ENCODE measurements around the gene DMD. TPM values are rescaled to one million over a fixed set of nuclear protein-coding genes. Genes with fewer than 3 reads are reported as not detected.

Gene DMD
- polyA plus RNA-seq, 1 donor from 2014 or later: 21.6 TPM

DNA sequence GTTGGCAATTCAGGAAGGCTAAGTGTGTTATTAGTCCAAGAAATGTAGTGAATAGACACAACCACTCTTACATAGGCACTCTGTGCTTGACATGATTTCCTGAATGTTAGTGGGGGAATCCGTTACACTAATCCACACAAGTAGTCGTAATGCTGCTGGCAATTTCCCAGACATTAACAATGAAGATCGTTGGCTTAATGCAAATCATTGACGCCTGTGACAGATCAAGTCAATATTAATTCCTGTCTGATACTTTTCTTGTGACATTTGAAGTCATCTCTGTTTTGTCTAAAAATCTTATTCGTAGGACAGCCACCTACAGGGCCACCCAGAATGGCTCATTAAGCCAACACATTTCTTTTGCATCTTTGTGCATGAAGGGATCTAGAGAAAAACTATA lies 1200.4 kb downstream of the DMD start:
- H3F3A ChIP-seq (ENCODE audit: insufficient read depth, low read length, poor library complexity, severe bottlenecking): no peaks in the 10 kb centered on the region
- H4K20me1 ChIP-seq (ENCODE audit: insufficient read depth): no peaks in the 10 kb centered on the region
- H3K4me3 ChIP-seq (ENCODE audit: low read length): no peak overlapping the region
- no peak overlapping the region for H3K9ac ChIP-seq (ENCODE audit: low read length)
- H2AFZ ChIP-seq (ENCODE audit: low read depth, low read length): no peak overlapping the region
- TF ChIP-seq TAF1 (IDR thresholded peaks at IDR 0.05; ENCODE audit: low read depth) (no peak), EZH2 (IDR thresholded peaks at IDR 0.05; ENCODE audit: borderline replicate concordance, insufficient read depth, low read length, poor library complexity, severe bottlenecking) (no peak), POLR2AphosphoS5 (IDR thresholded peaks at IDR 0.05) (peak; percentile 57), RAD21 (conservative IDR thresholded peaks at IDR 0.05) (no peak), MXI1 (conservative IDR thresholded peaks at IDR 0.05; ENCODE audit: poor library complexity, severe bottlenecking) (no peak), SMC3 (conservative IDR thresholded peaks at IDR 0.05; ENCODE audit: poor library complexity) (no peak), EP300 (conservative IDR thresholded peaks at IDR 0.05; ENCODE audit: poor library complexity, severe bottlenecking) (peak; percentile 89)
- TF ChIP-seq, protein P1, sequence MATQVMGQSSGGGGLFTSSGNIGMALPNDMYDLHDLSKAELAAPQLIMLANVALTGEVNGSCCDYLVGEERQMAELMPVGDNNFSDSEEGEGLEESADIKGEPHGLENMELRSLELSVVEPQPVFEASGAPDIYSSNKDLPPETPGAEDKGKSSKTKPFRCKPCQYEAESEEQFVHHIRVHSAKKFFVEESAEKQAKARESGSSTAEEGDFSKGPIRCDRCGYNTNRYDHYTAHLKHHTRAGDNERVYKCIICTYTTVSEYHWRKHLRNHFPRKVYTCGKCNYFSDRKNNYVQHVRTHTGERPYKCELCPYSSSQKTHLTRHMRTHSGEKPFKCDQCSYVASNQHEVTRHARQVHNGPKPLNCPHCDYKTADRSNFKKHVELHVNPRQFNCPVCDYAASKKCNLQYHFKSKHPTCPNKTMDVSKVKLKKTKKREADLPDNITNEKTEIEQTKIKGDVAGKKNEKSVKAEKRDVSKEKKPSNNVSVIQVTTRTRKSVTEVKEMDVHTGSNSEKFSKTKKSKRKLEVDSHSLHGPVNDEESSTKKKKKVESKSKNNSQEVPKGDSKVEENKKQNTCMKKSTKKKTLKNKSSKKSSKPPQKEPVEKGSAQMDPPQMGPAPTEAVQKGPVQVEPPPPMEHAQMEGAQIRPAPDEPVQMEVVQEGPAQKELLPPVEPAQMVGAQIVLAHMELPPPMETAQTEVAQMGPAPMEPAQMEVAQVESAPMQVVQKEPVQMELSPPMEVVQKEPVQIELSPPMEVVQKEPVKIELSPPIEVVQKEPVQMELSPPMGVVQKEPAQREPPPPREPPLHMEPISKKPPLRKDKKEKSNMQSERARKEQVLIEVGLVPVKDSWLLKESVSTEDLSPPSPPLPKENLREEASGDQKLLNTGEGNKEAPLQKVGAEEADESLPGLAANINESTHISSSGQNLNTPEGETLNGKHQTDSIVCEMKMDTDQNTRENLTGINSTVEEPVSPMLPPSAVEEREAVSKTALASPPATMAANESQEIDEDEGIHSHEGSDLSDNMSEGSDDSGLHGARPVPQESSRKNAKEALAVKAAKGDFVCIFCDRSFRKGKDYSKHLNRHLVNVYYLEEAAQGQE (IDR thresholded peaks at IDR 0.05; ENCODE audit: borderline replicate concordance): no peak
- TF ChIP-seq, protein P2, sequence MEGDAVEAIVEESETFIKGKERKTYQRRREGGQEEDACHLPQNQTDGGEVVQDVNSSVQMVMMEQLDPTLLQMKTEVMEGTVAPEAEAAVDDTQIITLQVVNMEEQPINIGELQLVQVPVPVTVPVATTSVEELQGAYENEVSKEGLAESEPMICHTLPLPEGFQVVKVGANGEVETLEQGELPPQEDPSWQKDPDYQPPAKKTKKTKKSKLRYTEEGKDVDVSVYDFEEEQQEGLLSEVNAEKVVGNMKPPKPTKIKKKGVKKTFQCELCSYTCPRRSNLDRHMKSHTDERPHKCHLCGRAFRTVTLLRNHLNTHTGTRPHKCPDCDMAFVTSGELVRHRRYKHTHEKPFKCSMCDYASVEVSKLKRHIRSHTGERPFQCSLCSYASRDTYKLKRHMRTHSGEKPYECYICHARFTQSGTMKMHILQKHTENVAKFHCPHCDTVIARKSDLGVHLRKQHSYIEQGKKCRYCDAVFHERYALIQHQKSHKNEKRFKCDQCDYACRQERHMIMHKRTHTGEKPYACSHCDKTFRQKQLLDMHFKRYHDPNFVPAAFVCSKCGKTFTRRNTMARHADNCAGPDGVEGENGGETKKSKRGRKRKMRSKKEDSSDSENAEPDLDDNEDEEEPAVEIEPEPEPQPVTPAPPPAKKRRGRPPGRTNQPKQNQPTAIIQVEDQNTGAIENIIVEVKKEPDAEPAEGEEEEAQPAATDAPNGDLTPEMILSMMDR (IDR thresholded peaks at IDR 0.05; ENCODE audit: poor library complexity, severe bottlenecking): no peak
- H3K4me2 ChIP-seq (ENCODE audit: low read length): no peak overlapping the region
- no peaks in the 10 kb centered on the region for H3K27me3 ChIP-seq (ENCODE audit: insufficient read depth, low read depth, low read length)
- H3K27ac ChIP-seq (ENCODE audit: low read length): no peak overlapping the region
- H3K9me2 ChIP-seq (ENCODE audit: insufficient read depth, low read length): no peaks in the 10 kb centered on the region
- no peaks in the 10 kb centered on the region for H3K79me2 ChIP-seq (replicated peaks; ENCODE audit: insufficient read depth, low read length)
- no peaks in the 10 kb centered on the region for H3K36me3 ChIP-seq (ENCODE audit: insufficient read depth, low read length)
- H3K9me3 ChIP-seq (ENCODE audit: low read length): no peaks in the 10 kb centered on the region

DNA sequence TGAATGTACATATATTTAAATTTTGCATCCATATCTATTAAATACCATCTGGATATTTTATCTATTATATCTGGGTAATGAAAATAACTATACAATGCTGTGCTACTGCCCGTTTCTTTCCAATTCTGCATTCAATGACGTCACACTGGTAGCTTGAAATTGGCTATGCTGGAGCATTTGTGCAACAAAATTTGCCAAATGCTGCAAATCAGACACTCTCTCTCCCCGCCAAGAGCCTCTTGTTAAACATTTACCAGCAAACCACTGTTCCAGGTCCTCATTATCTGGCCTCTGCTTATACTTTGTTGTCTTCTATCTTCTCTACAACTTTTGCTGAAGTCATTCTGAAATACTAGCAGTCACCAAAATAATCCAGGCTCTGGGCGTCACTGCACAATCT lies 1201.1 kb downstream of the DMD start:
- TF ChIP-seq RAD21 (conservative IDR thresholded peaks at IDR 0.05) (no peak), EP300 (conservative IDR thresholded peaks at IDR 0.05; ENCODE audit: poor library complexity, severe bottlenecking) (no peak), TAF1 (IDR thresholded peaks at IDR 0.05; ENCODE audit: low read depth) (no peak)
- H3K4me2 ChIP-seq (ENCODE audit: low read length): no peak overlapping the region
- H3K9ac ChIP-seq (ENCODE audit: low read length): no peak overlapping the region
- H3K4me3 ChIP-seq (ENCODE audit: low read length): no peak overlapping the region
- H3F3A ChIP-seq (ENCODE audit: insufficient read depth, low read length, poor library complexity, severe bottlenecking): no peaks in the 10 kb centered on the region
- no peaks in the 10 kb centered on the region for H3K79me2 ChIP-seq (replicated peaks; ENCODE audit: insufficient read depth, low read length)
- no peaks in the 10 kb centered on the region for H3K36me3 ChIP-seq (ENCODE audit: insufficient read depth, low read length)
- no peaks in the 10 kb centered on the region for H3K9me2 ChIP-seq (ENCODE audit: insufficient read depth, low read length)
- no peaks in the 10 kb centered on the region for H3K9me3 ChIP-seq (ENCODE audit: low read length)
- no peak overlapping the region for H2AFZ ChIP-seq (ENCODE audit: low read depth, low read length)
- no peak overlapping the region for H3K27ac ChIP-seq (ENCODE audit: low read length)
- no peaks in the 10 kb centered on the region for H4K20me1 ChIP-seq (ENCODE audit: insufficient read depth)
- H3K27me3 ChIP-seq (ENCODE audit: insufficient read depth, low read depth, low read length): no peaks in the 10 kb centered on the region

DNA sequence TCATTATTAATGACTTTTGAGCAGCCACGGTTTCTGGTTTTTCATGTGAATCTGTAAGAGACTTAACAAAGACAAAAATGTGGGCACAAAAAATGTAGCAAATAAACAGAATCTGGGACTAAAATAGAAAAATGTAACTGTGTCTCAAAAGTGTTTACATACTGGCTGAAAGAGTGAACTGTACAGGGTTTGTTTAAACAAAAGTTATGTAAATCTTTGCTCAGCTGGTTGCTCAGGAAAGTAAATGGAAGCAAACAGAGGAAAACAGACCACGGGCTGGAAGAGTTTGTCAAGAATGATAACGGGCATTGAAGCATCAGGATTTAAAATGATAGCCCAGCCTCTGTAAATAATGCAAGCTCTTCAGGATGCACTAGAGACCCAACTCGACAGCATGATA lies 1217.7 kb downstream of the DMD start:
- no peak overlapping the region for H3K4me2 ChIP-seq (ENCODE audit: low read length)
- no peaks in the 10 kb centered on the region for H3F3A ChIP-seq (ENCODE audit: insufficient read depth, low read length, poor library complexity, severe bottlenecking)

More for the DNA sequence above, 1217.7 kb downstream of the DMD start:
- Histone ChIP-seq H3K36me3 (ENCODE audit: insufficient read depth, low read length) (no peaks in the 10 kb centered on the region), H2AFZ (ENCODE audit: low read depth, low read length) (no peak overlapping the region), H4K20me1 (ENCODE audit: insufficient read depth) (no peaks in the 10 kb centered on the region), H3K27me3 (ENCODE audit: insufficient read depth, low read depth, low read length) (no peaks in the 10 kb centered on the region), H3K27ac (ENCODE audit: low read length) (no peak overlapping the region), H3K79me2 (replicated peaks; ENCODE audit: insufficient read depth, low read length) (no peaks in the 10 kb centered on the region), H3K9ac (ENCODE audit: low read length) (no peak overlapping the region), H3K9me3 (ENCODE audit: low read length) (no peaks in the 10 kb centered on the region), H3K9me2 (ENCODE audit: insufficient read depth, low read length) (no peaks in the 10 kb centered on the region), H3K4me3 (ENCODE audit: low read length) (no peak overlapping the region)
- TF ChIP-seq RAD21 (conservative IDR thresholded peaks at IDR 0.05): no peak
- no peak for TF ChIP-seq EP300 (conservative IDR thresholded peaks at IDR 0.05; ENCODE audit: poor library complexity, severe bottlenecking)
- TF ChIP-seq POLR2AphosphoS5 (IDR thresholded peaks at IDR 0.05): no peak
- TF ChIP-seq TAF1 (IDR thresholded peaks at IDR 0.05; ENCODE audit: low read depth): no peak
- TF ChIP-seq, protein P1 (IDR thresholded peaks at IDR 0.05; ENCODE audit: borderline replicate concordance): no peak
- TF ChIP-seq SMC3 (conservative IDR thresholded peaks at IDR 0.05; ENCODE audit: poor library complexity): no peak
- TF ChIP-seq EZH2 (IDR thresholded peaks at IDR 0.05; ENCODE audit: borderline replicate concordance, insufficient read depth, low read length, poor library complexity, severe bottlenecking): no peak
